Endothelial cell of umbilical vein (primary cell): ENCODE results near the gene VPS13A. TPM values are rescaled to one million over a fixed set of nuclear protein-coding genes. Genes with fewer than 3 reads are reported as not detected.

ENCODE experiments used
- BruUV-seq: library from RNA; stranded (reverse); fragments of 400-500 nt; replicated peaks from 2 replicates; lab custom pipeline; 2021; lab: Mats Ljungman, UMichigan
- CTCF ChIA-PET: fragments of 300-600, 350-600 bp; sonication (Branson Sonifier 250); formaldehyde crosslinking; loops from one replicate; lab custom pipeline; 2021; ENCODE audit warnings: antibody characterized with exemption, inconsistent platforms; lab: Charles Lee
- POLR2A ChIA-PET: fragments of 300-600, 350-600 bp; sonication (Branson Sonifier 250); formaldehyde crosslinking; loops from one replicate; lab custom pipeline; 2021; ENCODE audit warnings: antibody characterized with exemption, inconsistent platforms; lab: Charles Lee
- DNase-seq: peaks from one replicate; pipeline ENCODE4 v3.0.0-alpha.2; 2011; ENCODE audit warnings: low read depth, low spot score
- FAIRE-seq: peaks from 2 replicates; lab custom pipeline; 2011; peaks lifted over from hg19 to GRCh38; lab: Jason Lieb, UNC
- H2AFZ ChIP-seq: 2 replicates; pipeline ENCODE4 v1.6.0; 2012; ENCODE audit warnings: low read depth, low read length, control low read depth, inconsistent platforms
- H3K27ac ChIP-seq: 2 replicates; pipeline ENCODE4 v1.5.1; 2011; ENCODE audit warnings: low read depth, mild to moderate bottlenecking, control low read depth, low read length, moderate library complexity; ENCODE audit not compliant: insufficient read depth
- H3K27me3 ChIP-seq, 2 experiments: 2 replicates each; pipeline versions ENCODE4 v1.6.0 to v1.6.1; 2011; ENCODE audit warnings: low read length in 2 of 2, mixed read lengths in 1 of 2; ENCODE audit not compliant: control insufficient read depth in 2 of 2, insufficient read depth in 2 of 2
- H3K36me3 ChIP-seq, 2 experiments: 2 replicates in 1 of 2; 3 replicates in 1 of 2; pipeline ENCODE4 v1.5.1; 2011; ENCODE audit warnings: low read length in 2 of 2, mild to moderate bottlenecking in 1 of 2, moderate library complexity in 1 of 2; ENCODE audit not compliant: control insufficient read depth in 2 of 2, insufficient read depth in 2 of 2; ENCODE audit errors: extremely low read depth in 1 of 2
- H3K4me1 ChIP-seq: 3 replicates; pipeline ENCODE4 v1.5.1; 2011; ENCODE audit warnings: mild to moderate bottlenecking, low read length; ENCODE audit not compliant: control insufficient read depth, insufficient read depth; ENCODE audit errors: extremely low read depth
- H3K4me2 ChIP-seq: 2 replicates; pipeline ENCODE4 v1.6.1; 2011; ENCODE audit warnings: low read length, control low read depth, mixed read lengths; ENCODE audit not compliant: insufficient read depth
- H3K4me3 ChIP-seq, 3 experiments: fragments of 200-600 bp in 1 of 3; sonication (generic), shearing (Covaris generic) in 1 of 3; replicated peaks in 1 of 3; 2 replicates each; pipeline ENCODE4 v1.5.1; 2011 to 2016; ENCODE audit warnings: control low read depth in 3 of 3, low read length in 3 of 3, mild to moderate bottlenecking in 2 of 3, inconsistent platforms in 1 of 3, low read depth in 1 of 3, moderate library complexity in 1 of 3; ENCODE audit not compliant: insufficient read depth in 1 of 3
- H3K79me2 ChIP-seq: 2 replicates; pipeline ENCODE4 v1.6.0; 2012; ENCODE audit warnings: low read length, inconsistent platforms; ENCODE audit not compliant: control insufficient read depth, insufficient read depth
- H3K9ac ChIP-seq: replicated peaks from 2 replicates; pipeline ENCODE3; 2011; ENCODE audit warnings: low read length, control low read depth; ENCODE audit not compliant: insufficient read depth; ENCODE audit errors: extremely low read depth
- H3K9me1 ChIP-seq: replicated peaks from 3 replicates; pipeline ENCODE4 v1.6.0; 2011; ENCODE audit warnings: mild to moderate bottlenecking, low read length; ENCODE audit not compliant: control insufficient read depth, insufficient read depth; ENCODE audit errors: extremely low read depth
- H3K9me3 ChIP-seq: replicated peaks from 2 replicates; pipeline ENCODE4 v1.5.1; 2012; ENCODE audit warnings: low read length, inconsistent platforms; ENCODE audit not compliant: control insufficient read depth, insufficient read depth
- H4K20me1 ChIP-seq: replicated peaks from 2 replicates; pipeline ENCODE3; 2011; ENCODE audit warnings: mild to moderate bottlenecking, low read length; ENCODE audit not compliant: control insufficient read depth, insufficient read depth; ENCODE audit errors: extremely low read depth
- CTCF ChIP-seq, 2 donors: IDR thresholded peaks; 1 replicate in 1 of 2; 2 replicates in 1 of 2; pipeline ENCODE4 v1.5.1; 2011; ENCODE audit warnings: low read length in 2 of 2, mild to moderate bottlenecking in 2 of 2, moderate library complexity in 2 of 2, control low read depth in 1 of 2, inconsistent platforms in 1 of 2, low read depth in 1 of 2; ENCODE audit not compliant: insufficient read depth in 1 of 2; ENCODE audit errors: extremely low read depth in 1 of 2
- EZH2 ChIP-seq: IDR thresholded peaks from 2 replicates; pipeline ENCODE4 v1.6.1; 2012; ENCODE audit warnings: borderline replicate concordance, low read depth, mild to moderate bottlenecking, moderate library complexity, low read length, inconsistent platforms; ENCODE audit not compliant: severe bottlenecking
- FOS ChIP-seq: IDR thresholded peaks from 2 replicates; pipeline ENCODE4 v1.6.1; 2011; ENCODE audit warnings: mild to moderate bottlenecking, low read length, moderate library complexity, borderline replicate concordance; ENCODE audit not compliant: insufficient read depth
- GATA2 ChIP-seq: IDR thresholded peaks from 2 replicates; pipeline ENCODE4 v1.7.0; 2011; ENCODE audit warnings: low read depth, mild to moderate bottlenecking, moderate library complexity, mixed read lengths, low read length; ENCODE audit not compliant: insufficient read length, insufficient read depth
- JUN ChIP-seq: IDR thresholded peaks from 2 replicates; pipeline ENCODE4 v1.6.1; 2011; ENCODE audit warnings: borderline replicate concordance, low read depth; ENCODE audit not compliant: insufficient read length, insufficient read depth
- MAX ChIP-seq: IDR thresholded peaks from 2 replicates; pipeline ENCODE4 v1.6.1; 2011; ENCODE audit not compliant: insufficient read depth, insufficient read length
- MYC ChIP-seq: IDR thresholded peaks from one replicate; pipeline ENCODE4 v1.6.1; 2011; ENCODE audit warnings: mild to moderate bottlenecking, low read depth, low read length
- POLR2A ChIP-seq: IDR thresholded peaks from 2 replicates; pipeline ENCODE4 v1.6.1; 2012; ENCODE audit warnings: low read depth, mild to moderate bottlenecking, control low read depth, low read length
- POLR2AphosphoS5 ChIP-seq: IDR thresholded peaks from 2 replicates; pipeline ENCODE4 v1.6.1; 2012; ENCODE audit warnings: low read depth, mild to moderate bottlenecking, control low read depth, low read length, moderate library complexity; ENCODE audit not compliant: insufficient read depth
- dilution Hi-C: fragments of 300-500 bp; cut with MboI; formaldehyde crosslinking; loops from one replicate; pipeline ENCODE4 v1.15.0; 2019; ENCODE audit warnings: low sequenced_read_pairs; ENCODE audit not compliant: extremely low pct_ligation_motif_present
- intact Hi-C: fragments of 100-400 bp; cut with micrococcal nuclease; formaldehyde crosslinking; loops from one replicate; pipeline ENCODE4 v1.10.0; 2022
- polyA plus RNA-seq, 4 experiments: library from polyadenylated mRNA; depleted of rRNA in 3 of 4; stranded (reverse) in 3 of 4; unstranded in 1 of 4; fragments of >200 nt; gene quantifications; 2 replicates each; pipeline versions ENCODE4 v1.2.1 to v1.2.3, GENCODE V29; 2011 to 2012; ENCODE audit warnings: missing spikeins in 1 of 4
- total RNA-seq: library from RNA; stranded (reverse); gene quantifications from 2 replicates; pipeline ENCODE4 v1.2.3, GENCODE V29; 2021

VPS13A gene
- total and polyA plus RNA-seq, 2 donors (not counting 3 experiments of a cell fraction or from before 2014, with no cell fraction given): 4.7 to 33.3 TPM

- Histone ChIP-seq H2AFZ (no peak overlapping the region), H3K4me1 (no peaks in the 10 kb centered on the region), H3K27ac (no peak overlapping the region), H3K4me3 (no peak overlapping the region), H3K27me3 (no peaks in the 10 kb centered on the region), H3K9ac (no peak overlapping the region), H3K9me1 (no peaks in the 10 kb centered on the region), H3K4me2 (no peak overlapping the region), H3K79me2 (no peaks in the 10 kb centered on the region), H3K9me3 (no peaks in the 10 kb centered on the region), H3K36me3 (no peaks in the 10 kb centered on the region), H4K20me1 (no peaks in the 10 kb centered on the region)
- CTCF ChIA-PET: interaction anchor here (0.5 to 1.7 kb wide), 3 partner anchors 11 to 166 kb away, joined by 3 to 4 read pairs (median 3); no protein-coding TSS in a partner anchor
- intact Hi-C loops (no loop called here), dilution Hi-C loops (no loop called here)
- POLR2A ChIA-PET: no interaction called here
- FAIRE-seq (no peak), DNase-seq (no peak)
- no peak for TF ChIP-seq GATA2
- no peak for TF ChIP-seq JUN
- no peak for TF ChIP-seq FOS
- no peak for TF ChIP-seq POLR2A
- no peak for TF ChIP-seq MYC
- TF ChIP-seq EZH2: no peak
- no peak for TF ChIP-seq MAX
- TF ChIP-seq POLR2AphosphoS5: no peak
- TF ChIP-seq CTCF (IDR thresholded peaks at IDR 0.05; ENCODE audit: extremely low read depth in 1 of 2, insufficient read depth in 1 of 2, low read depth in 1 of 2, low read length in 2 of 2): no peak
- no TSS peak for BruUV-seq
Observed at GRCh38 chr9:77212801-77213200, 35.5 kb downstream of the VPS13A start.
